NCI-H128 (cell line): ENCODE measurements around the gene ANKRD61.
"Not testable (repeated sequence)": the region's sequence is repeated elsewhere in the genome, so short reads cannot be mapped to it uniquely, and the experiment has no call there.

ENCODE experiments used
- DNase-seq: peaks from one replicate; lab custom pipeline; 2025; ENCODE audit not compliant: unreplicated experiment; lab: John Stamatoyannopoulos, UW

ANKRD61 gene

DNA sequence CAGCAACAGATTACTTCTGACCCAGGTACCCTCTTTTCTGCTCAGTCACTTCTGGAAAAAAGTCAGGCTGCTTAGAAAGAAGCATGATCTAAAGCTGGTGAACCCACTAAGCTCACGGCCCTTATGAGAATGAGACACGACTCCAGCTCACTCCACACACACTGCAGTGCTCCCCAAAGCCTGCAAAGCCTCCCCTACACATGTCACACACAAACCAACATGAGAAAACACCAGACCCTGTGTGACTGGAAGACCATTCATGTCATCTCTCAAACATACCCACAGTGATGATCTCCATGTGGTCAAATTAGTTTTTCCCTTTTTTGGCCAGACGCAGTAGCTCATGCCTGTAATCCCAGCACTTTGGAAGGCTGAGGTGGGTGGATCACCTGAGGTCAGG, 391 bp downstream of the ANKRD61 start:
- DNase-seq = no peak

DNA sequence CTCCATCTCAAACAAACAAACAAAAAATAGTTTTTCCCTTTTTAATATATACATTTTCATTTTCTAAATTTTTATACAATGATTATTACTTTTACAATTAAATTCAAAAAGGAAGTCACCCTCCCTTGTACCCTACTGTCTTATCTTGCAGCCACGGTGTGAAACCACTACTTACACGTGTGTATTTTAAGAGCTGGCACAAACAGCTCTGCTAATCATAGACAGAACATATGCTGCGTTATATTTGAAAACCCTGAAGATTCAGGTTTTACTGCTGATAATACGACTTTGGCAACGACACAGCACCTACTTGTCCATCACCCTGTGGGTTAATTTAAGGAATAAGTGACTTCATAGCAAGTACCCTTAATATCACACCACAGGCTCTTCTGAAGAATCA, 991 bp downstream of the ANKRD61 start:
- DNase-seq = no peak

GRCh38 chr7:6032641-6033040, 1.5 kb downstream of the ANKRD61 start:
- no peak for DNase-seq

GRCh38 chr7:6035165-6035564, 4.0 kb downstream of the ANKRD61 start:
- no peak for DNase-seq

GRCh38 chr7:6035686-6036085, 4.5 kb downstream of the ANKRD61 start:
- DNase-seq = no peak

- DNase-seq = no peak
Observed at GRCh38 chr7:6049780-6050179, 18.6 kb downstream of the ANKRD61 start.

DNA sequence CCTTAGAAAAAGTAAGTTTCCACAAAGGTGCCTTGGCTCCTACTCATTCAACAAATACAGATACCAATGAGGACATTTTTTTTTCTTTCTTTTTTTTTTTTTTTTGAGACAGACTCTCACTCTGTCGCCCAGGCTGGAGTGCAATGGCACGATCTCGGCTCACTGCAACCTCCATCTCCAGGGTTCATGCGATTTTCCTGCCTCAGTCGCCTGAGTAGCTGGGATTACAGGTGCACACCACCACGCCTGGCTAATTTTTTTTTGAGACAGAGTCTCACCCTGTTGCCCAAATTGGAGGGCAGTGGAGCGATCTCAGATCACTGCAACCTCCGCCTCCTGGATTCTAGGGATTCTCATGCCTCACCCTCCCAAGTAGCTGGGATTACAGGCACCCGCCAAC, 20.0 kb downstream of the ANKRD61 start:
- not testable (repeated sequence) for DNase-seq

GRCh38 chr7:6056616-6057015, 25.4 kb downstream of the ANKRD61 start:
- DNase-seq = no peak

GRCh38 chr7:6057316-6058129, 26.3 kb downstream of the ANKRD61 start:
- no peak for DNase-seq

DNA sequence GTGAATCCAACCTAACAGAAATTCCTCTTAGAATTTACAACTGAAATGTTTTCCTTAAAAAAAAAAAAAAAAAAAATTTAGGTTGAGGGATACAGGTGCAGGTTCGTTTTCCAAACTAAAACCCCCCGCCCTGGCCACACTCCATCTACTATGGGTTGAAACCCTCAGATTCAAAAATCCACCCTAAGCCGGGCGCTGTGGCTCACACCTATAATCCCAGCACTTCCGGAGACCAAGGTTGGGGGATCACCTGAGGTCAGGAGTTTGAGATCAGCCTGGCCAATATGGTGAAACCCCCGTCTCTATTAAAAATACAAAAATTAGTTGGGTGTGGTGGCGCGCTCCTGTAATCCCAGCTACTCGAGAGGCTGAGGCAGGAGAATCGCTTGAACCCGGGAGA, 28.8 kb downstream of the ANKRD61 start:
- DNase-seq = not testable (repeated sequence)

GRCh38 chr7:6071406-6071805, 40.2 kb downstream of the ANKRD61 start:
- no peak for DNase-seq

- DNase-seq = no peak
Observed at GRCh38 chr7:6074612-6075380, 43.6 kb downstream of the ANKRD61 start.

- DNase-seq = no peak
Observed at GRCh38 chr7:6078548-6078947, 47.4 kb downstream of the ANKRD61 start.

GRCh38 chr7:6083047-6083446, 51.9 kb downstream of the ANKRD61 start:
- not testable (repeated sequence) for DNase-seq
